CD4-positive, alpha-beta T cell treated with Interferon alpha-2 for 1 hour (primary cell): ENCODE measurements around the gene BCL2L11.
A peak's percentile ranks its signal among the peaks of the same experiment; 100 is the strongest.
"Not testable (repeated sequence)": the region's sequence is repeated elsewhere in the genome, so short reads cannot be mapped to it uniquely, and the experiment has no call there.

ENCODE experiments used
- DNase-seq, 2 donors: peaks; one replicate each; pipeline ENCODE4 v3.0.0-alpha.2; 2020 to 2022

The BCL2L11 gene, protein sequence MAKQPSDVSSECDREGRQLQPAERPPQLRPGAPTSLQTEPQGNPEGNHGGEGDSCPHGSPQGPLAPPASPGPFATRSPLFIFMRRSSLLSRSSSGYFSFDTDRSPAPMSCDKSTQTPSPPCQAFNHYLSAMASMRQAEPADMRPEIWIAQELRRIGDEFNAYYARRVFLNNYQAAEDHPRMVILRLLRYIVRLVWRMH

DNA sequence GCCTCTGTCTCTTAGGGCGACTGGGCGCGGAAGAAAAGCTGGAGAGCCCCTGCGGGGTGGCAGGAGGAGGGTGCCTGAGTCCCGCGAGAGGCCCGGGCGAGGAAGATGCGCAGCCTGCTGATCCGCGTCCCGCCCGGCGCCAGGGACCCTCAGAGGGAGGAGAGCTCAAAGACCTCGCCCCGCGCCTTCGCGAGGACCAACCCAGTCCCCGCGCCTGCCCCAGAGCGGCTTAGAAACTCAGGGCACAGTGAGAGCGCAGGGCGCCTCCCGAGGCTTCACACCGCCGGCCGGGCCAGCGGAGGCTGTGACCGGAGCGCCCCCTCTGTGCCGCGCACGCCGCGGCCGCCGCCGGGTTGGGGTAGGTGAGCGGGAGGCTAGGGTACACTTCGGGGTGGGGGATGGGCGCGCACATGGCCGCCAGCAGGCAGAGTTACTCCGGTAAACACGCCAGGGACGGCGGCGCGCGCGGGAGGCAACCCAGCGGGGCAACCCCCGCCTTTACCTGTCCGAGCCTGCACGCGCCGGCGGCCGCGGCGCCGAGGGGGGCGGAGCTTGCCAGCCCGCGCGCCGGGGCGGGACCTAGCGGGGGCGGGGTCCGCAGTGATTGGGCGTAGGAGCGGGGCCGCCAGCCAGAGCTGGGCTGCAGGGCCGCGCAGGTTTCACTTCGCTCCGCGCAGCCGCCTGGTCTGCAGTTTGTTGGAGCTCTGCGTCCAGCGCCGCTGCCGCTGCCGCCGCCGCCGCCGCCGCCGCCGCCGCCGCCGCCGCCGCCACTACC is at the start of gene BCL2L11:
Gene BCL2L11 (plus strand): TSS at position 662 of the 775 bp plus-strand sequence. CDS start 2,832 bp downstream, outside the sequence.
- peak; percentile 91 to 95 for DNase-seq

DNA sequence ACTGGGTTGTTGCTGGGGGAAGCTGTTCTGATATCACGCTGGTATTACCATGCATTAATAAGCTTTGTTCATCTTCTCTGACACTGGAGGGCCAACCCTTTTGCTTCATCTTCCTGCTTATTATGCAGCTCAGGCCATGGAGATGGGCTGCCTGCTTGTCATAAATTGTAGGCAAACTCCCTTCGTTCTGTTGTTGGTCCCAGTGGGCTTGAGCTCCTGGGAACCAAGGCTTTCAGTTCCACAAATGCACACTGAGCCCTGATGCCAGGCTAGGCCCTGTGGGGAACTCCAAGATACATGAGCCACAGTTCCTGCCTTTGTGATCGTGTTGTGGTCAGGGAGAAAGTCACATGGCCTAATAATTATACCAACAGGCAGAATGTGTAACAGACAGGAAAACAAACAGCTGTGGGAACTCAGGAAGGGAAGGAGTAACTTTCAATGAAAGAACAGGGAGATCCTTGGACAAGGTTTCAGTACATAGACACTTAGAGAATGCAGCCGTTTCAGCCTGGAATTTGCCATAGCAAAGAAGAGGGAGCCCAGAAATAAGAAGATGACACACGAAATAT is 49.0 kb upstream of the BCL2L11 start:
- no peak for DNase-seq

- no peak for DNase-seq
Measured at GRCh38 chr2:111072220-111072871, 48.4 kb upstream of the BCL2L11 start.

DNA sequence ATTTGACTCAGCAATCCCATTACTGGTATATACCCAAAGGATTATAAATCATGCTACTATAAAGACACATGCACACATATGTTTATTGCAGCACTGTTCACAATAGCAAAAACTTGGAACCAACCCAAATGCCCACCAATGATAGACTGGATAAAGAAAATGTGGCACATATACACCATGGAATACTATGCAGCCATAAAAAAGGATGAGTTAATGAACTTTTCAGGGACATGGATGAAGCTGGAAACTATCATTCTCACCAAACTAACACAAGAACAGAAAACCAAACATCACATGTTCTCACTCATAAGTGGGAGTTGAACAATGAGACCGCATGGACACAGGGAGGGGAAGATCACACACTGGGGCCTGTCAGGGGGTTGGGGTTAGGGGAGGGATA is 38.1 kb upstream of the BCL2L11 start:
- DNase-seq: not testable (repeated sequence)

DNA sequence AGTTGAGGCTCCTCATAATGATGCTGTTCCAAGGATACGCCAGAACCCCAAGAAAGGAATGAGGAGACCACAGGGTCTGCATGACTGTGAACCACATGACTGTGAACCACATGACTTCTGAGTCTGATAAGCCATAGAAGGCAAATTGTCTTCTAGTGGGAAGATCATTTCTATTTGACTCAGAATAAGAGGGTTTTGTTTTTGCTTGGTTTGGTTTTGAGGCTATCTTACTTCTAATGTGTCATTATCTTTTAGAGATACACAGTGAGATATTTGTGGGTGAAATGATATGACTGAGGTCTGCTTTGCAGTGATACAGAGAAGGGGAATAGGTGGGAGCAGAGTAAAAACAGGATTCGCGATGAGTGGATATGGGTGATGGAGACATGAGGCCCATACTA is 28.9 kb upstream of the BCL2L11 start:
- no peak for DNase-seq

DNA sequence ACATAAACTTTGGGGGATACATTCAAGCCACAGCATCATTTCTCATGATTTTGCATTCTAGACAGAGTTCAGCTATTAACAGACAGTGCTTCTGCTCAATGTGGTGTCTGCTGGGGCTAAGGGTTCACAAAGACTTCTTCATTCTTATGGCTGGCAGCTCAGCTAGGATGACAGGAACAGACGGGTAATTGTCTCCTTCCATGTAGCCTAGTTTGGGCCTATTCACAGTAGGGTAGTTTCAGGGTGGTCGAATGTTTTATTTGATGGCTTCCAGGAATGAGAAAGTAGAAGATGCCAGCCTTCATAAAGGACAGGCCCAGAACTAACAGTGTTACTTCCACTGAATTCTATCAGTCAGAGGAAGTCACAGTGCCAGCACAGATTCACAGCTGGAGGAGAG is 26.0 kb upstream of the BCL2L11 start:
- DNase-seq: no peak

DNA sequence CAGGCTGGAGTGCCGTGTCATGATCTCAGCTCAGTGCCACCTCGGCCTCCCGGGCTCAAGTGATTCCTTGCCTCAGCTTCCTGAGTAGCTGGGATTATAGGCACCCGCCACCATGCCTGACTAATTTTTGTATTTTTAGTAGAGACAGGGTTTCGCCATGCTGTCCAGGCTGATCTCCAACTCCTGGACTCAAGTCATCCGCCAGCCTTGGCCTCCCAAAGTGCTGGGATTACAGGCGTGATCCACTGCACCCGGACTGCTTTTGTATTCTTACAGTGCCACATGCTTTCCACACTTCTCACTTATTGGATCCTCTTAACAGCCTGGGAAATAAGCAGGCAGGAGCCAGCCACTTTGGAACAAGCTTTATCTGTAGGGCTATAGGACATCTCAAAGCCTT is 25.3 kb upstream of the BCL2L11 start:
- DNase-seq: no peak

DNA sequence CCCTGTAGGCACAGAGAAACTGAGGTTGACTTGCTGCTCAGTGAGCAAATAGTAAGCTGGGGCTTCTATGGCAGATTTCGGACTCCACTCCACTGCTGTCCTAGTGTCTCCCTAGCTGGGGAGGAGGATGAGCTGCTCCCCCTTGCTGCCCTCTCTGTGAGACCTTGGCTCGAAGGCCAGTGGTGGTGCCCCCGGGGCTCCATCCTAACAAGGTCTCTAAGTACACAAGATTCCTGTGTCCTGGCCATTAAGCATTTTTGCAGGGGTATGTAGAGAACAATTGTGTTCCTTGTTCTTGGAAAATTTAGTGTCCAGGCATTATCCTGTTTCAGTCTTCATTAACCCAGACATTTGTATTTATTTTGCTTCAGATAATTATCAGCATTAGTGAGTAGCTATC is 21.3 kb upstream of the BCL2L11 start:
- no peak for DNase-seq

DNA sequence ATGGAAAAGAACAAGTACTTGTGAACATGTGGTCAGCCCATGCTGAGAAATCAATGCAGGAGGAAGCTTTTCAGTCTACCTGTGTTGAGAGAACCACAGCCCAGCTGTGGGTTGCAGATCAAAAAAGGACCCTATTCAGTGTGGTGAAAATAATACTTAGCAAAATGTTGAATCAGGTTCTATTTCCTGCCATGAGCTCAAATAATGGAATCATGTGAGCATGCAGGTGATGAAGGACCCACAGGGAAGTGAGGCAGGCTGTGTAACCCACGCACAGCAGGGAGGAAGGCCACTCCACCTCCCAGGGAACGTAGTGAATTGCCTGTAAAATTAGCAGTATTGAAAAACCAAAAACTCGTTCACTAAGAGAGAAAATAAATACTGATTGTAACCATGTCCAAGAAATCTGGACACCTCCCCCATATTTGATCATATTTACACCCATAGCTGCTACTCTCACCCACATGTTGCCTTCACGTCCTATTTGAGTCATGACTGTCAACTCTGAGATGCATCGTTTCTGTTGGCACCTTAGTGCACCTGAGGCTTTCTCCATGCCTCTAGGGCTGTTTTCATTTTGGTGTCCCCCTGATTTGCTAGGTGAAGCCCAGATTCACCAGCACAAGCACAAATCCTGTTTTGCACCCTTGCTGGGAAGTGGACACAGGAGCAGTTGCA is 20.5 kb upstream of the BCL2L11 start:
- no peak for DNase-seq

GRCh38 chr2:111100765-111101162 is 19.9 kb upstream of the BCL2L11 start:
- DNase-seq: peak; percentile 7 to 10

- DNase-seq: no peak
Measured at GRCh38 chr2:111101592-111101991, 19.1 kb upstream of the BCL2L11 start.

- no peak for DNase-seq
Measured at GRCh38 chr2:111102216-111102615, 18.5 kb upstream of the BCL2L11 start.

- no peak for DNase-seq
Measured at GRCh38 chr2:111105926-111106325, 14.8 kb upstream of the BCL2L11 start.

GRCh38 chr2:111106706-111107105 is 14.0 kb upstream of the BCL2L11 start:
- no peak for DNase-seq

DNA sequence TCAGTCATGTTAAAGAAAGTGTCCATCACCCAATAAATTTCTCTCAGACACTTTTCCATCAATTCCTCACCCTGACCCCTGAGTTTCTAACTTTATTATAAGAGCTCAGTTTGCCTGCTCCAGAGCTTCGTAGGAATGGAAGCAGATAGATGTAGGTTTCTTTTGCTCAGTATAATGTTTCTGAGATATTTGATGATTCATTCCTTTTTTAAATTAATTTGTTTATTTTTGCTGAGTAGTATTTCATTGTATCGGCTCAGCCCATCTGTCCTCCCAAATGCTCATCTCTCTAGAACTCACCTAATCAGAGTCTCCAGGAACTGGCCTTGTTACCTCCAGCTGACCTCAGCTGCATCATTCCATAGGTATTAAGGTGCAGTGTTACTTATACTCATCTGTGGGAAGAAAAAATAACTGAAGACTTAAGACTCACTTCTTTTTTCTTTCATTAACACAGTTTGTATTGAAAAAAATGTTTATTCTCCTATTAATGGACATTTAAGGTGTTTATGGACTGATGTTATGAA is 11.9 kb upstream of the BCL2L11 start:
- DNase-seq: no peak

DNA sequence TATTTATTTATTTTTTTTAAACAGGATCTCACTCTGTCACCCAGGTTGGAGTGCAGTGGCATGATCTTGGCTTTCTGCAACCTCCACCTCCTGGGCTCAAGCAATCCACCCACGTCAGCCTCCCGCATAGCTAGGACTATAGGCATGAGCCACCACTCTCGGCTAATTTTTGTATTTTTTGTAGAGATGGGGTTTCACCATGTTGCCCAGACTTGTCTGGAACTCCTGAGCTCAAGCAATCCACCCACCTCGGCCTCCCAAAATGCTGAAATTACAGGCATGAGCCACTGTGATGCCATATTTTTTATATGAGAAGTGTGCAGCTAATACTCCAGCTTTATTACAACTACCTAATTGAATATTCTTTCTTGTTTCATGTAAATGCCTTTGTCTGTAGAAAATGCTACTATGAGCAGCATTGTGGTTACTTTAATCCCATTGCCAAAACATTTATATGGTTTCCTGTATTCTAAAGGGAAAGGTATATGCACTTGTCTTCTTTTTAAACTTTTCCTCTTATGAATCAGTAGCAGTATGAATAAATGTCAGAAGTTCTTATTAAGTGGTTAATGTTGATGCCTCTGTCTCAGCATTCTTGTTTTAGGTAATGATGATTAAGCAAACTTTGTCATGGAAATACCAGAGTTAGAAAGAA is 9.5 kb upstream of the BCL2L11 start:
- no peak for DNase-seq

DNA sequence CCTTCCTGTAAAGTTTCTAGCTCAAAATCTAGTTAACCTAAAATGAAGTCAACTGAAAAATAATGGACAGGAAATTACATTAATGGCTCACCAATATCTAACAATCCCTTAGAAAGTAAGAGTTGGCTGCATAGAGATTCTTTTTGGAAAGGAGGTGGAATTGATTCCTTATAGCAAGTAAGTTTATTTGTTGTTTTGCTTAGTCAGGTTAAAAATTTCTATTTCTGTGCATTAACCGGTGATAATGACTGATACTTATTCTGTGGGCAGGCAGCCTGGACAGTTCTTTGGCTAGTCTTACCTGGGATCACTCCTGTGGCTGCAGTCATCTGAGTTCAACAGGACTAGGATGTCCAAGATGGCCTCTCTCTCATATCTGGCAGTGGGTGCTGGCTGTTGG is 6.9 kb upstream of the BCL2L11 start:
- no peak for DNase-seq

GRCh38 chr2:111116011-111116746 is 4.5 kb upstream of the BCL2L11 start:
- peak in 1 of 2 donors; percentile 6 for DNase-seq

DNA sequence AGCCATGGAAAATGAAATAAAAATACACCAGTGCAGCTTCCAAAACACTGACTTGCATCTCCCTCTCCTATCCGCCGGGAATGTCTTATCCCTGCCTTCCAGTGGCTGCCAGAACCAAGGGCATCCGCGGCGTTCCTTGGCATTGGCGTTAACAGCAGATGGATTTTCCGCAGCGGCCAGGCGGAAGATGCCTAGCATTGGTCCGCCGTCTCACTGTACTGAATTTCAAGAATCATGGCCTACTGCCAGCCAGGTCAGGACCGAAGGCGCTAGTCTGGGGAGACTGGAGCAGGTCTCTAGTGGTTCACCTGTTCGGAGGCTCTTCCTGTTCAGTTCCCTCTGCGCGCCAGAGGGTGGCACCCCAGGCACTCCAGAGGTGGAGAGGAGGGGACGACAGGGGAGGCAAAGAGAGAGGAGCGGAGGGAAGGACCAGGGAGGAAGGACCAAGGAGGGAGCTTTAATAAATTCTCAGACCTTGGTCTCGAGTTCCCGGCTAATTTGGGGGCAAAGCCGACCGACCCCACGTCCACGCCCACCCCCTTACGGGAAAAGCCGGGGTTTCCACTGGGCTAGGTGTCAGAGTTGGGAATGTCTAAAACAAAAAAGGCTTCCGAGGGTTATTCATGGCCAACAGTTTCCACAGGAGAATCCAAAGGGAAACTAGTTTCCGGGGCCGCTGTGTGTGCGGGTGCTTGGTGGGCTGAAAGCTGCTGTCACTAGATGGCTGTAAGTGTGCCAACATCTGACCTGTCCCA is 3.7 kb upstream of the BCL2L11 start:
- DNase-seq: peak; percentile 73 to 81

DNA sequence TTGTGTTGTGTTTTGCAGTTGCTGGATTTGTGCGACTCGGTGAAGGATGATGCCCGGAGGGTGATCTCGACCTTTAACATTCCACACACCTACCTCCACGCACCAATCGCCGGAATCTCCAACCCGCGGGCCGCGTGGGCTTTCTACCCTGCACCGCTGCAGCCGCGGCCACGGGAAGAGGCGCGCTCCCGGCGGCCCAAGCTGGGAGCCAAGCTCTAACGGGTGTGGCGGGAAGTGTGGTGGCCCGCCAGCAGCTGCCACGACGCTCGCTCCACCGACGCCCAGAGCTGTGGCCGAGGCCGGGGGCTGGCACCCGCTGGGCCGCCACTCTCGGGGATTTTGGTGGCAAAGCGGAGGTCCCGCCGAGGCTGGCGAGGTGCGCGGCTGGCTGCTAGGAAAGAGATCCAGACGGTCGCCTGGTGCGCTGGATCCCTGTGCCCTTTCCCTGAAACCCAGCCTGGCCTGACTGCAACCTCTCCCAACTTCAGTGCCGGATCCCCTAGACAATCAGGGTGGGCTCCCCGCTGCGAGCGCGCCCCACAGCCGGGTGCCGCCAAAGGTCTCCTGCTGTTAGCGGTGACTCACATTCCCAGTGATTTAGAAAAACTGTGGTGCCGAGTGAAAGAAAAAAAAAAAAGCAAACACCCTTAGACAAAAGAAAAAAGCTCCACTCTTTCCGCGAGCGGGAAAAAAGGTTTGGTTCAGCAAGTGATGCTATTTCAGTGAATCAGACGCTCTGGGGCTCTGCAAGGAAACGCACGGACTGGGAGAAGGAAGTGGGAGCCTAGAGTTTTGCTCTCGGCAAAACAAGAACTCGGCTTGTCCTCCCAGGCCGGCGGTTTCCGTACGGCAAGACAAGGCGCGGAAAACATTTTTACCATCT is 2.9 kb upstream of the BCL2L11 start:
- DNase-seq: peak; percentile 23 to 29
